Pons (tissue), 1 donor: ENCODE measurements around the gene GK2.

Experiments used
- DNase-seq: peaks from one replicate; pipeline ENCODE4 v3.0.0-alpha.2; 2016; ENCODE audit warnings: low spot score

The GK2 gene

DNA sequence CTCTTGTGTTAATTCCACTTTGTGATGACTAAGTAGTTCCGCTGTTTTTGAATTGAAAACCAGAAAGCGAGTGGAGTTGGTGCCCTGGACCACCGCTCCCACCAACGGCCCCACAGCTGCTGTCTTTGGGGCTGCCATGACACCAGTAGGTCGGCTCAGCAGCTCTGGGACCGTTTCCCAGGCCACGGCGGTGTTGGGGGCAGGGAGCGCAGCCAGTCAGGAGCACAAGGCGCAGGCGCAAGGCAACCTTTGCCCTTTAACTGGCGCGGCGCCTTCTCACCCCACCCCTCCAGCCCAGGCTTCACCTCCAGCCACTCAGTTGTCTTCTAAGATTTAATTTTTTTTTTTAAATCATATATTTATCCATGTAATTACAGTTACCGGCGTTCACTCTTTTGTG lies at the start of gene GK2:
Gene GK2 (minus strand): TSS at position 166 of the 400 bp plus-strand sequence. CDS start 28 bp downstream, at position 138.
- DNase-seq = no peak

- DNase-seq = no peak
Measured at GRCh38 chr4:79455216-79455615, 47.2 kb upstream of the GK2 start.

DNA sequence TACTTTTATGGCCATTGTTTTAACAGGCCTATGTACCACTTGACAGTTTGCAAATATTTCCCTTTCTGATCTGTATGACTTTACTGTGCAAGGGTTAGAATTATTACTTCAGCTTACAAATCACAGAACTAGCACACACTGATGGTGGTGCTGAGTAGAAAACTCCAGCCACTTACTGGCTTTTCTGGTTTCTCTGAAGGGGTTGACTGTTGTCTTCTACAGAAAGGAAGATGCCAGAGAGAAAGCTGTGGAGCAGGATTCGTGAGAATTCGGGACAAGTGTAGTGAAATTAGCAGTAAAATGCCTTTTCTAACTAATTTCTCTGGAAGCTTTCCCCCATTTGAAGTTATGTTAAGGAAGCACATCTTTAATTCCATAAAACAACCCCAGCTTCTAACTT lies 46.6 kb upstream of the GK2 start:
- no peak for DNase-seq

GRCh38 chr4:79450053-79450452 lies 42.0 kb upstream of the GK2 start:
- DNase-seq = no peak

DNA sequence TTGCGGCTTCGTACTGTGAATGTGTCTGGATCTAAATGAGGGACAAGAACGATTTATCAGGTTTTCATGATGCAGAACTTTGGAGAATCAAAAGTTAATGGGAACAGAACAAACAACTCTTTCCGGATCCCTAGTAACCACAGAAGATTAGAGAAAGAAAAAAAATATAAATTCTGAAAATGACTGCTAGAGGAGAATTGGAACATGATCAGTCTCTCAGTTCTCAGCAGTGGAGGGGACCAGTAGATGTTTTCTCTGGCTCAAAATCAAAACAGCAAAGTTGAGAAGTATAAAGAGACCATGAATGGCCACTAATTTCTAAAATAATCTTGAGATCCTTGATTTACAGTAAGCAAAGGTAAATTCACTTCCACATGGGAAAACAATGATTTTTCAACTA lies 38.1 kb upstream of the GK2 start:
- no peak for DNase-seq

DNA sequence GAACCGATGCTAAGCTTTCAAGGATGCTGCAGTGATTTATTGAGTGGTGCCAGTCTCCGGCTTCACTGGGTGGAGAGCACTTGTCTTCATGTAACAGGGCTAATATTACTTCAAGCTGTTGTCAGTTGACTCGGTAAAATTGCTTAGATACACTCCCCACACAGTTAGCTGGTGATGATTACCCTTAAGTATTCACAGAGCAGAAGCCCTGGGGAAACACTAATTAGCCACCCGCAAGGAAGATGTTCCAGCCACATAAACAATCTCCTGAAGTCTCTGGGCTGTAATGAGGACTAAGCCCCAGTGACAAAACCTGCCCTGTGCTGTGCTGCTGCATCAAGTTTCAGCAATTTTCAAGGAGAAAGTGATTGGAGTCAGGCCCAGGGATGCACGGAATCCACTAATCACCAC lies 37.3 kb upstream of the GK2 start:
- DNase-seq = no peak

DNA sequence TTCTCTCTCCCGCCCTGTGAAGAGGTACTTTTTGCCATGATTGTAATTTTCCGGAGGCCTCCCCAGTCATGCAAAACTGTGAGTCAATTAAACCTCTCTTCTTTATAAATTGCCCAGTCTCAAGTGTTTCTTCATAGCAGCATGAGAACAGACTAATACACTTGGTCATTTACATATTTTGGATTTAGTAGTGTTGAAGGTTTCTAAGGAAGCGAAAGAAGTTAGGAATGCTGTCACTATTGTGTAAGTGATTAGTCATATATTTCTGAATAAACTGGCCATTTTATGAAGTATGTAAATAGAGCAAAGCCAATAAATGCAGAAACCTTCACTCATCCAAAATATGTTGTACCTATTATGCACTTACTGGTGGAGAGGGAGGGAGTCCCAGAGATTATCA lies 34.4 kb upstream of the GK2 start:
- no peak for DNase-seq

DNA sequence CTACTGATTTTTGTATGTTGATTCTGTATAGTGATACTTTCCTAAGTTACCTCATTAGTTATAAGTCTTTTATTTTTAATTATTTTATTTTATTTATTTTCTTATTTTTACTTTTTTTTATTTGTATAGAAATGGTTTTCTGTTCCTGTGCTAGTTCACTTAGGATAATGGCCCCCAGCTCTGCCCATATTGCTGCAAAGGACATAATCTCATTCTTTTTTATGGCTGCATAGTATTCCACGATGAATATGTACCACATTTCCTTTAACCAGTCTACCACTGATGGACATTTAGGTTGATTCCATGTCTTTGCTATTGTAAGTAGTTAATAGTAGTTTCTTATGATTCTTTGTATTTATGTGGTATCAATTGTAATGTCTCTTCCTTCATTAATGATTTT lies 31.5 kb upstream of the GK2 start:
- DNase-seq = no peak

DNA sequence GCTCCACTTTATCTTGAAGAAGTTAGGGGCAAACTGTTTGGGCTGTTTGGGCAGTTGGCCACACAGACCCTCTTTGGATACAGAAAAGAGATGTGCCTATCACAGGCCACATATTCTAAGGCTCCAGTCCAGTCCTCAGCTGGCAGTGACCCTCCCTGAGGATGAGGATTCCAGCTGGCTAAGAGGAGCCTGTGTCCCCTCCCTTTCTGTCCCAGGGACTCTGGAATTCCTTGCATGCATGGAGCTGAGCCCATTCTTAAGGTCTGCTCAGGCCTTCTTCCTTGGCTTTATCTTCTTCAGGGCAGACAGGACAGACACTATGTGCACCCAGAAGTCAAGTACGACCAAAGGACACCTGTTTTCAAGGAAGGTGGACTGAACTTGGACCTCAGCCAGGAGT lies 23.8 kb upstream of the GK2 start:
- no peak for DNase-seq

GRCh38 chr4:79429113-79429903 lies 21.3 kb upstream of the GK2 start:
- no peak for DNase-seq

- no peak for DNase-seq
Measured at GRCh38 chr4:79426989-79427388, 19.0 kb upstream of the GK2 start.

DNA sequence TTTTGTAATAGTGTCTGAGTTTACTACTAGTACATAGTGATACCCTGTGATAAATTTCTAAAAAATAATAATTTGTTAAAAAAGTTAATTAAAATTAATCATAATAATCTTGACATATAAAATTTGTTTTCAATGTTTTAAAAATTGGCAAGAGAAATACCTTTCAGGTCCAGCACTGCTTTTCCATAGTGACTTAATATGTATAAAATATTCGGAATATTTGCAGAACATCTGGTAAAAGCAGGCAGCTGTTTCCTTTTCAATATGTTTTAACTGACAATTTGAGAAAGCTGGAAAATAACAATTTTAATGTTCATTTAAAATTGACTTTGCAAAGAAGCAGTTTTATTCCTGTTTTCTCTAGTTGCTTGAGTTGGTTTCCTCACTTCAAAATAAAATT lies 17.6 kb upstream of the GK2 start:
- no peak for DNase-seq

GRCh38 chr4:79421483-79421882 lies 13.5 kb upstream of the GK2 start:
- no peak for DNase-seq

DNA sequence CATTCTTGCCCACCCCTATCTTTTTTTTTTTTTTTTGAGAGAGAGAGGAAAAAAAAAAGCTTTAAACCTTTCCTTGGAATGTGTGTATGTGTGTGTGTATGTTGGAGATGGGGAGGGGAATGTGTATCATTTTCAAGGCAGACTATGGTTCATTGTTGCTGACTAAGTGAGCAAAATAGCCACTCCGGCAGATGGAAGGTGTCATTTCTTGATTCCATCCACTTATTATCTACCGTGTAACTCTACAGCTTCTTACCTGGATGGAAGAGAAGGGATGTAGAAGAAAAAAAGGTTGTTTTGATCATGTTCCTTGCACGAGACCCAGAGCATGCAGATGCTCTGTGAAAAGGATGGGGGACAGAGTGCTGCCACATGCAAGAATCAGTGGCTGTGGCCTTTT lies 5.9 kb upstream of the GK2 start:
- DNase-seq = no peak

DNA sequence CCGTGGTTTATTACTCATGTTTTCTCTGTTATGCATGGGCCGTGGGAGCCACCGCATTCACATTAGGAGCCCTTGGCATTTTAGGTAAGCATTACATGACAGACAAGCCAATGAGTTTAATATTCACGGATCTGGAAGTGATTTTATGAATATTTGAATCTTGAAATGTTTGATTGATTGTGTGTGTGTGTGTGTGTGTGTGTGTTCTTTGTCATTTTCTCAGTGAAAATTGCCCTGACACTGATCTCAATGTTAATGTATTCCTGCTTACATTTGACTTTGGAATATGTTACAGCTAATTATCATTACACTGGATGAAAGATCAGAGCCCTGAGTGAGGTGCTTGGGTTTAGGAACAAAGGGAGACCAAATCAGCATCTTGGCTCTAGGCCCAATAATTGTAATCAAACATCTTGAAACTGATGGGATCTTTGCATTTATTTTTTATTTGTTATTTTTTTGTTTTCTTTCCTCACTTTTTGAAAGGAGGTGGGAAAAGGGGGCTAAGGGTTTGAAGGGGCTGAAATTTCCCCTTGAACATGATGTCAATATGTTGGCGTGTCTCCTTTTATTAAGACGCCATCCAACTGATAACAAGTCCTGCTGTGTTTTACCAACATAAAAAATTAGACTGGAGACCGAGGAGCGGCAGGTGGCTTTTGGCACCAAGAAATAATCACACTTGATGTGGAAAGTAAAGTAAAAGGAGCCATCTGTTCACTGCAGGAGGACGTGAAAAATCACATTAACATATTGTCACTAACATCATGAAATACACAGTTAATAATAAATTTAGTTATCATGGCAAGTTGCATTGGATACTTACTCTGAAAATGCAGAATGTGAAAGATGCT lies 5.2 kb upstream of the GK2 start:
- no peak for DNase-seq

GRCh38 chr4:79404666-79405065 lies 3.4 kb downstream of the GK2 start:
- no peak for DNase-seq

- no peak for DNase-seq
Measured at GRCh38 chr4:79403356-79403755, 4.7 kb downstream of the GK2 start.

DNA sequence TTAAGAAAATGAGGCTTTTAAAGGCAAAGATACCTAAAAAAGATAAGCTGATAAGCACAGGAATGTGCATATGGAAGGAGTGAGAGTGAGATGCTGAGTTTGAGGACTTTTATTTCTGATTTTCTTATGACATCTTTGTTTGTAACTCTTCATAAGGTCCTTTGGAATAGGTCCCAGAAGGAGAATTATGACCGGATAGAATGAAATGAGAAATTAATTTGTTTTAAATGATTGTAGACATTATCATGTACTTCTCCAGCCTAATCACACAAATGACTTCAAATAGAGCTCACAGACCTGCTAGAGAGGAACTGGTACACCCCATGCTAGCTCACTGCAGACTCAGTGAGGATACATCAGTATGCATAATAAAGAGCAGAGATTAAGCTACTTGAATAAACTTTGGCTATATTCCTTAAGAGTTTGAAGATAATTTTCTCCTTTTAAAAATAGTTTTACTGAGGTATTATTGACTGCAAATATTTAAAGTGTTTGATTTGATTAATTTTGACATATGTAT lies 5.6 kb downstream of the GK2 start:
- no peak for DNase-seq

DNA sequence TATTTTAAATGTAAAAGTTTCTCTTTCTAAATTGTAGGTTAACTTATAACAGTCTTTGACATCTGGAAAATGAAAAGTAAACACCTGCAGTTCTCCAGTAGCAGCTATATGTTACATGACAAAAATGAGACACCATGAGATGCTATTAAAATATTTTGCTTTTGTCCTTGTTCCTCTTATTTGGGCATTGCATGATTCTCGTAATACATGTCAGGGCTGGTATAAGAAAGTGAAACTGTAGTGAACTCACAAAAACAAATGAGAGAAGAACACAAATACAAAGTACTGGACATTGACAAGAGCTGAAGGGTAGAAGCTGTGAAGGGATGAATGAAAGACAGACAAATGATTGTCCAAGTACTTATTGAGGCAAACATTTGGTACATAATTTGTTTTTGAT lies 9.0 kb downstream of the GK2 start:
- DNase-seq = no peak

GRCh38 chr4:79397951-79398350 lies 10.1 kb downstream of the GK2 start:
- DNase-seq = no peak

DNA sequence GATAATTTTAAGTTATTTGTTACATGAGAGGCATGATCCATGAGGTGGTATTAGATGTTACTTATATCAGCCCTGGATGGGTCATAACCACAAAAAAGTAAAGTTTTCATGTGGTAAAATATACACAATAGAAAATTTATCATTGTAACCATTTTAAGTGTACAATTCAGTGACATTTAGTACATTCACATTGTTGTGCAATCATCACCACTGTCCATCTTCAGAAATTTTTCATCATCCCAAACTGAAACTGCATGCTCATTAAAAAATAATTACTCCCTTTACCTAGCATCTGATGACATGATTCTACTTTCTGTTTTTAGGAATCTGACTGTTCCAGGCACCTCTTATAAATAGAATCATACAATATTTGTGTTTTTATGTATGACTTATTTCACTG lies 11.2 kb downstream of the GK2 start:
- no peak for DNase-seq

- no peak for DNase-seq
Measured at GRCh38 chr4:79395841-79396240, 12.2 kb downstream of the GK2 start.

GRCh38 chr4:79390890-79391289 lies 17.1 kb downstream of the GK2 start:
- no peak for DNase-seq
